Right lobe of liver (tissue), 6 donors: ENCODE data around the gene TOM1L2. TPM values are rescaled to one million over a fixed set of nuclear protein-coding genes. Genes with fewer than 3 reads are reported as not detected.

Source experiments
- ATAC-seq, 4 donors: fragments of 200-7000 bp; cut with Tn5 transposase; one replicate each; pipeline ENCODE4 v1.9.1; 2020; ENCODE audit warnings: mild to moderate bottlenecking in 4 of 4, moderate library complexity in 4 of 4
- DNase-seq, 3 donors: peaks; one replicate each; pipeline ENCODE4 v3.0.0-alpha.2; 2020
- H3K27ac ChIP-seq, 3 donors: fragments of 200-600 bp; one replicate each; pipeline ENCODE4 v1.8.0; 2022
- H3K27me3 ChIP-seq, 2 donors: fragments of 200-600 bp; one replicate each; pipeline ENCODE4 v1.8.0; 2022
- H3K36me3 ChIP-seq, 4 donors: fragments of 200-600 bp; sonication (generic) in 1 of 4; one replicate each; pipeline versions ENCODE4 v1.5.1 to v1.8.0; 2017 to 2022; ENCODE audit warnings: control low read depth in 1 of 4
- H3K4me1 ChIP-seq, 4 donors: fragments of 200-600 bp; sonication (generic) in 1 of 4; one replicate each; pipeline versions ENCODE4 v1.5.1 to v1.8.0; 2017 to 2022; ENCODE audit warnings: control low read depth in 1 of 4
- H3K4me3 ChIP-seq, 3 donors: fragments of 200-600 bp; one replicate each; pipeline ENCODE4 v1.8.0; 2022
- H3K9me3 ChIP-seq, 4 donors: fragments of 200-600 bp; sonication (generic) in 1 of 4; one replicate each; pipeline versions ENCODE4 v1.5.1 to v1.8.0; 2017 to 2022; ENCODE audit warnings: control low read depth in 1 of 4
- POLR2A ChIP-seq: fragments of 450-650 bp; IDR thresholded peaks from one replicate; pipeline ENCODE4 v1.6.1; 2017; ENCODE audit warnings: antibody characterized with exemption, mild to moderate bottlenecking
- WGBS: methylation state at CpG from one replicate; pipeline ENCODE4 v1.1.6; 2018; ENCODE audit warnings: low coverage, low lambda C conversion rate; ENCODE audit not compliant: insufficient coverage; ENCODE audit errors: missing lambda C conversion rate; 5-methylcytosine and 5-hydroxymethylcytosine counted together
- intact Hi-C, 2 donors: fragments of 100-400 bp; cut with DNase I; formaldehyde crosslinking; loops; one replicate each; pipeline versions ENCODE4 v1.11.2 to v1.14.1; 2022
- total RNA-seq, 6 experiments: library from RNA; depleted of rRNA in 2 of 6; stranded (reverse); fragments of >200 nt in 2 of 6; fragmentation: NEBNext Ultra II Directional in 3 of 6; extraction: Animal tissue kit (Norgen Biotek cat#: 25700) in 3 of 6; gene quantifications; one replicate each; pipeline versions ENCODE4 v1.1.0 to v1.2.4, GENCODE V29; 2016 to 2023
- TF ChIP-seq, protein P1 (sequence below), 4 donors: fragments of 200-600 bp in 3 of 4; fragments of 450-650 bp in 1 of 4; IDR thresholded peaks; one replicate each; pipeline versions ENCODE4 v1.5.1 to v1.8.0; 2016 to 2022; ENCODE audit warnings: antibody characterized with exemption in 4 of 4, mild to moderate bottlenecking in 2 of 4
- donor health status: DM: no; HTN: yes; CAD: no.
- donor health status: DM: no; HTN: no; CAD: no.
- donor health status: DM: no; HTN: no; CAD: no.
- donor health status: DM: no; HTN: yes; CAD: no.
- donor health status: DM: no; HTN: yes; CAD: no.

Gene TOM1L2
- total RNA-seq, 6 experiments from 2014 or later = 13.5 to 21.2 (median 16.0) TPM

DNA sequence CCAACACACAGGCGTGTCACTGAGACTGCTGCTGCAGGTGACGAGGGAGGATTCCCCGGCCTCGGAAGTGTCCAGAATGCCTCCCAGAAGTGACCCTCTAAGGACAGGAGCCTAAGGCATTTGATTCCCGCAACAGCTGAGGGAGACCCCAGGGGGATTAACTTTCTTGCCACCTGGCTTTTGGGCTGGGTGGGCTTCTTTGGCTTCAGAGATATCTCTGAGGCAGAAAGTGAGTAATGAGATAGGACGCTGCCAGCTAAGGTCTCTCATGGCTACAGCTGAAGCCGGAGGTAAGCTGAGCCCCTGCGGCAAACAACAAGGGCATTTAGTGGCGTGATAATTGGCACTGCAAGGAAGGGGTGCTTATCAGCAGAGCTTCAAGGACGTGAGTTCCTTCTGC is 17.4 kb upstream of the TOM1L2 start:
- Histone ChIP-seq H3K27ac (no peak overlapping the region), H3K4me1 (no peaks in the 10 kb centered on the region), H3K36me3 (no peaks in the 10 kb centered on the region), H3K4me3 (no peak overlapping the region), H3K27me3 (no peaks in the 10 kb centered on the region), H3K9me3 (no peaks in the 10 kb centered on the region)
- DNase-seq (no peak), ATAC-seq (no peak)
- TF ChIP-seq, protein P1, sequence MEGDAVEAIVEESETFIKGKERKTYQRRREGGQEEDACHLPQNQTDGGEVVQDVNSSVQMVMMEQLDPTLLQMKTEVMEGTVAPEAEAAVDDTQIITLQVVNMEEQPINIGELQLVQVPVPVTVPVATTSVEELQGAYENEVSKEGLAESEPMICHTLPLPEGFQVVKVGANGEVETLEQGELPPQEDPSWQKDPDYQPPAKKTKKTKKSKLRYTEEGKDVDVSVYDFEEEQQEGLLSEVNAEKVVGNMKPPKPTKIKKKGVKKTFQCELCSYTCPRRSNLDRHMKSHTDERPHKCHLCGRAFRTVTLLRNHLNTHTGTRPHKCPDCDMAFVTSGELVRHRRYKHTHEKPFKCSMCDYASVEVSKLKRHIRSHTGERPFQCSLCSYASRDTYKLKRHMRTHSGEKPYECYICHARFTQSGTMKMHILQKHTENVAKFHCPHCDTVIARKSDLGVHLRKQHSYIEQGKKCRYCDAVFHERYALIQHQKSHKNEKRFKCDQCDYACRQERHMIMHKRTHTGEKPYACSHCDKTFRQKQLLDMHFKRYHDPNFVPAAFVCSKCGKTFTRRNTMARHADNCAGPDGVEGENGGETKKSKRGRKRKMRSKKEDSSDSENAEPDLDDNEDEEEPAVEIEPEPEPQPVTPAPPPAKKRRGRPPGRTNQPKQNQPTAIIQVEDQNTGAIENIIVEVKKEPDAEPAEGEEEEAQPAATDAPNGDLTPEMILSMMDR (IDR thresholded peaks at IDR 0.05) = no peak
- no peak for TF ChIP-seq POLR2A
- intact Hi-C loops = no loop called here
- no CpG with 5 or more reads among the region's 10 CpGs for WGBS

DNA sequence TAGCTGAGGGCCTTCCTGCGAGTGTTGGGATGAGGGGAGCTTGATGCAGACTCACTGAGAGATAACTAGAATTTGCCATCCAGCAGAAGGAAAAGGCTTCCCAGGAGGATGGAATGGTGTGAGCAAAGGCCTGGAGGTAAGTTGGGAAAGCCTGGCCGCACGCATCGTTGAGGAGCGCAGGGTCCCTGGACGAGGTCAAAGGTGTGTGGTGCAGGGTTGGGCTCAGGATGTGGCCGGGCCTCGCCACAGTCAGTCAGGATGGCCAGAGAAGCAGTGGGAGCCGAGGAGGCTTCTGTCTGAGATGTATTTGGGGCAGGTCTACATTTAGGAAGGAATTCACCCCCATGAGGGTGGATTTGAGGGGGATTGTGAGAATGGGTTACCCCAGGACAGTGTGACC is 16.9 kb upstream of the TOM1L2 start:
- no peak overlapping the region for H3K4me3 ChIP-seq
- intact Hi-C loops = no loop called here
- H3K4me1 ChIP-seq = no peaks in the 10 kb centered on the region
- H3K36me3 ChIP-seq = no peaks in the 10 kb centered on the region
- WGBS = 55% methylated on average over 2 of the region's 9 CpGs
- no peak for TF ChIP-seq POLR2A
- TF ChIP-seq, protein P1 (IDR thresholded peaks at IDR 0.05) = no peak
- no peaks in the 10 kb centered on the region for H3K27me3 ChIP-seq
- ATAC-seq (no peak), DNase-seq (no peak)
- no peak overlapping the region for H3K27ac ChIP-seq
- H3K9me3 ChIP-seq = no peaks in the 10 kb centered on the region

DNA sequence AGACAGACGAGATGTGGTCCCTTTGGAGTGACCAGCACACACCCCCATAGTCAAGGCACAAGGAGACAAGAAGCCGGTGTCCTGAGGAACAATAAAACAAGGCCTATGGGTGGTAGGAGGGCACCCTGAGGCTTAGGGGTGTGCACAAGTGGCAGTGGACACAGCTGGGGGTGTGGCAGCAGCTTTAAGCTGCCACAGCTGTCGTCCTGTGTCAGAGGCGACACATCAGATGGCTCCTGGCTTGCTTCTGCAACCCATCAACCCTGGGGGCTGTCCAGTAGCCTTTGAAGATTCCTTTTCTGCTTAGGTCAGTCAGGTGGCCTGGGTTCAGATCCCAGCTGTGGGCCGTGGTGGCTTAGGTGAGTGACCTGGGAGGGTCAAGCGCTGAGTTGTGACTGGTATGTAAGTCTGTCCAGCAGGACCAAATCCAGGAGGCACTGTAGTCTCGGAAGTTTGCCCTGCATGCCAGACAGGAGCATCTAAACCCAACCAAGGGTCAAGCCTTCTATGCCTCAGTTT is 16.3 kb upstream of the TOM1L2 start:
- 87% methylated on average over 5 of the region's 7 CpGs for WGBS
- DNase-seq = no peak
- no peaks in the 10 kb centered on the region for H3K36me3 ChIP-seq
- H3K4me1 ChIP-seq = no peaks in the 10 kb centered on the region
- H3K27ac ChIP-seq = no peak overlapping the region
- TF ChIP-seq, protein P1 (IDR thresholded peaks at IDR 0.05) = no peak
- TF ChIP-seq POLR2A = no peak
- H3K27me3 ChIP-seq = no peaks in the 10 kb centered on the region
- H3K4me3 ChIP-seq = no peak overlapping the region
- intact Hi-C loops = no loop called here
- H3K9me3 ChIP-seq = no peaks in the 10 kb centered on the region
- no peak for ATAC-seq

DNA sequence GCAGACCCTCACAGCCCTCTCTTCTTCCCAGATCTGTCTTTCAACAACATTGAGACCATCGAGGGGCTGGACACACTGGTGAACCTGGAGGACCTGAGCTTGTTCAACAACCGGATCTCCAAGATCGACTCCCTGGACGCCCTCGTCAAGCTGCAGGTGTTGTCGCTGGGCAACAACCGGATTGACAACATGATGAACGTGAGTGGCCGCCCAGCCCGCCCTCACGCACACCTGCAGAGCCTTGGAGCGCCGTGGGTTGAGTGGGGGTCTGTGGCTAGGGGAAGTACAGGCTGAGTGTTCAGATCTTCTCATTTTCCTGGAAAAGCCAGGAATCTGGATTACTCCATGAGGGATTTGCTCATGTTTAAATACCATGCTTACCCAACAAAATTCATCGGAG is 15.7 kb upstream of the TOM1L2 start:
- no peak overlapping the region for H3K4me3 ChIP-seq
- H3K27ac ChIP-seq = no peak overlapping the region
- no peaks in the 10 kb centered on the region for H3K4me1 ChIP-seq
- WGBS = 86% methylated on average over 2 of the region's 14 CpGs
- ATAC-seq (no peak), DNase-seq (no peak)
- no peaks in the 10 kb centered on the region for H3K9me3 ChIP-seq
- intact Hi-C loops = no loop called here
- TF ChIP-seq POLR2A = no peak
- TF ChIP-seq, protein P1 (IDR thresholded peaks at IDR 0.05) = no peak
- no peaks in the 10 kb centered on the region for H3K27me3 ChIP-seq
- no peaks in the 10 kb centered on the region for H3K36me3 ChIP-seq
